Karpas-422 (cell line): ENCODE data around the gene HCRT. TPM values are rescaled to one million over a fixed set of nuclear protein-coding genes. Genes with fewer than 3 reads are reported as not detected.
A peak's percentile ranks its signal among the peaks of the same experiment; 100 is the strongest.
"Not testable (repeated sequence)": the region's sequence is repeated elsewhere in the genome, so short reads cannot be mapped to it uniquely, and the experiment has no call there.

ENCODE experiments used
- DNase-seq: peaks from one replicate; pipeline ENCODE4 v3.0.0-alpha.2; 2015
- H2AFZ ChIP-seq: fragments of 200-600 bp; sonication (generic); 2 replicates; pipeline ENCODE4 v1.6.1; 2014; ENCODE audit warnings: antibody characterized with exemption, low read length, mixed read lengths
- H3K27ac ChIP-seq: fragments of 200-600 bp; sonication (generic); 2 replicates; pipeline ENCODE4 v1.5.1; 2014; ENCODE audit warnings: mild to moderate bottlenecking, low read length, moderate library complexity
- H3K27me3 ChIP-seq: fragments of 200-600 bp; sonication (generic); 2 replicates; pipeline ENCODE4 v1.6.1; 2014; ENCODE audit warnings: low read length, mixed read lengths
- H3K36me3 ChIP-seq: fragments of 200-600 bp; sonication (generic); 2 replicates; pipeline ENCODE4 v1.6.1; 2014; ENCODE audit warnings: low read length, mixed read lengths; ENCODE audit not compliant: insufficient read depth
- H3K4me1 ChIP-seq: fragments of 200-600 bp; sonication (generic); 2 replicates; pipeline ENCODE4 v1.6.1; 2014; ENCODE audit warnings: mild to moderate bottlenecking, low read length, mixed read lengths
- H3K4me2 ChIP-seq: fragments of 200-600 bp; sonication (generic); 2 replicates; pipeline ENCODE4 v1.6.1; 2014; ENCODE audit warnings: low read length, low read depth, mild to moderate bottlenecking; ENCODE audit not compliant: poor library complexity, severe bottlenecking
- H3K4me3 ChIP-seq: fragments of 200-600 bp; sonication (generic); 2 replicates; pipeline ENCODE4 v1.5.1; 2014; ENCODE audit warnings: mild to moderate bottlenecking, antibody characterized with exemption, low read length, mixed read lengths
- H3K79me2 ChIP-seq: fragments of 200-600 bp; sonication (generic); 2 replicates; pipeline ENCODE4 v1.6.1; 2014; ENCODE audit warnings: mild to moderate bottlenecking, low read length, mixed read lengths
- H3K9ac ChIP-seq: fragments of 200-600 bp; sonication (generic); 2 replicates; pipeline ENCODE4 v1.6.0; 2014; ENCODE audit warnings: low read length
- H3K9me2 ChIP-seq: fragments of 200-600 bp; sonication (generic), shearing (Covaris generic); replicated peaks from 2 replicates; pipeline ENCODE4 v1.6.0; 2014; ENCODE audit warnings: mild to moderate bottlenecking, low read length, moderate library complexity; ENCODE audit not compliant: insufficient read depth
- H3K9me3 ChIP-seq: fragments of 300-700, 200-600 bp; sonication (generic); 2 replicates; pipeline ENCODE4 v1.6.1; 2014; ENCODE audit warnings: low read length, mixed read lengths
- H4K20me1 ChIP-seq: fragments of 200-600 bp; sonication (generic); 2 replicates; pipeline ENCODE4 v1.6.1; 2014; ENCODE audit warnings: mild to moderate bottlenecking, antibody characterized with exemption, low read length, low read depth; ENCODE audit not compliant: insufficient read depth
- total RNA-seq: library from RNA; depleted of rRNA; stranded (reverse); fragments of >200 nt; shearing (Covaris generic); gene quantifications from 2 replicates; pipeline ENCODE4 v1.2.3, GENCODE V29; 2014; ENCODE audit warnings: low replicate concordance

The HCRT gene
- total RNA-seq, 1 experiment from 2014 or later: not detected

DNA sequence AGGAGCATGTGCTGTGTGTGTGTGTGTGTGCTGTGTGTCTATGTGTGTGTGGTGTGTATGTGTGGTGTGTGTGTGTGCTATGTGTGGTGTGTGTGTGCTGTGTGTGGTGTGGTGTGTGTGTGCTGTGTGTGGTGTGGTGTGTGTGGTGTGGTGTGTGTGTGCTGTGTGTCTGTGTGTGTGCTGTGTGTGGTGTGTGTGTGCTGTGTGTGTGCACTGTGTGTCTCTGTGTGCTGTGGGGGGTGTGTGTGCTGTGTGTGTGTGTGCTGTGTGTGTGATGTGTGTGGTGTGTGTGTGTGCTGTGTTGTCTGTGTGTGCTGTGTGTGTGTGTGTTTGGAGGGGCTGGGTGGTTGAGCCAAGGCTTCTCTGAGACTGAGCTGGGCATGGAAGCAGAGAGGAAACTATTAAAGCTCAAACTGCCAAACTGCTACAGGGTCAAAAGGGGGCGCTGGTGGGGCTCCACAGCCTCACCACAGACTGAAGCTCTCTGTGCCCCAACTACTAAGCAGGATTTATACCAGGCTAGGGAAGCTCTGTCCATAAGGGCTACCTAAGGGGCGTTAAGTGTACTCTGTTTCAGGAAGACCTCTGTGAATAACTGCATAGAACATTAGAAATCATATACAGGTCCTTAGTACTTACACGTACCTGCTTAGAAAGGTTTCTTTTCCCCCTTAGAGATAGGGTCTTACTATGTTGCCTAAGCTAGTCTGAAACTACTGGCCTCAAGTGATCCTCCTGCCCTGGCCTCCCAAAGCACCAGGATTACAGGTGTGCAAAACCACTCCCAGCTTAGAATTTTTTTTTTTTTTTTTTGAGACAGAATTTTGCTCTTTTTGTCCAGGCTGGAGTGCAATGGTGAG lies 36.9 kb upstream of the HCRT start:
- Histone ChIP-seq H3K9ac (no peak overlapping the region), H3K9me3 (no peaks in the 10 kb centered on the region), H2AFZ (no peak overlapping the region), H3K27me3 (no peaks in the 10 kb centered on the region), H4K20me1 (no peaks in the 10 kb centered on the region), H3K9me2 (no peaks in the 10 kb centered on the region), H3K27ac (no peak overlapping the region), H3K4me1 (peaks cover under 1% of the 10 kb centered on the region), H3K36me3 (peaks cover 20% of the 10 kb centered on the region), H3K79me2 (peaks cover 6% of the 10 kb centered on the region), H3K4me2 (no peak overlapping the region), H3K4me3 (no peak overlapping the region)
- peak; percentile 87 for DNase-seq

DNA sequence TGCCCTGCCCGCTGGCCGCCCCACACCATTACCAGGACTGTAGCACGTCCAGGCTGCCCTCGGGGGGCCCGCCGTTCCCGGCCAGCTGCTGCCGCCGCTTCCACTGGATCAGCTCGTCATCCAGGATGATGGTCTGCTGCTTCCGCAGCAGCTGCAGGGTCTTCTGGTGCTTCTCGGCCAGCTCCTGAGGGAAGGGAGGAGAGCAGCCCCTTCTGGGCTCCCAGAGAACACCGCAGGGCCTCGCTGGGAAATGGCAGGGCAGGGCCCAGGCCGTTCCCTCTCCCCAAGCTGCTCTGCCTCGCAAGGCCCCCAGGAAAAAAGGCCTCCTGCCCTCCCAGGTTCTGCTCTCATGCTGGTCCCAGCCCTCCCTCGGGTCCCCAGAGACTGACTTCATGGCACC lies 34.0 kb upstream of the HCRT start:
- not testable (repeated sequence) for H3K4me2 ChIP-seq, H2AFZ ChIP-seq, H3K9me2 ChIP-seq, H3K9me3 ChIP-seq, H3K9ac ChIP-seq, H3K79me2 ChIP-seq, H3K4me1 ChIP-seq, H3K4me3 ChIP-seq, H3K27ac ChIP-seq, DNase-seq, H4K20me1 ChIP-seq, H3K27me3 ChIP-seq
- peaks cover 36% of the 10 kb centered on the region for H3K36me3 ChIP-seq

DNA sequence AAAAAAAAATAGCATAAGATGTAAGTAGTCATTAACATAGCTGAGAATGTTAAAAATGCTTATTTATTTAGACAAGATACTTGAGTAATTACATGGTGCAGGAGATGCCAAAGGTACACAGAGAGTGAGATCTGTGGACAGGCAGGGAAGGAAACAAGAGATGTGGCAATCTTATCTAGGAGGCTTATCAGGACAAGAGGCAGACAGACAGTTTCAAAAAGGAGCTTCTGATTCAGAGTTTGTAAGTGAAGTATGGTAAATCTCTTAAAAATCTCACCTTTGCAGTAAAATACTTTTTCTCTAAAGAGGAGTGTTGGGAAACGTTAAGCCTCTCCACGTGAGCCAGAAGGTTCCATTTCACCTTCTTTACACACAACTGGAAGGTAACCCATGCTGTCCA lies 28.9 kb upstream of the HCRT start:
- no peak overlapping the region for H3K27ac ChIP-seq
- no peaks in the 10 kb centered on the region for H3K9me3 ChIP-seq
- no peaks in the 10 kb centered on the region for H3K27me3 ChIP-seq
- no peak overlapping the region for H3K9ac ChIP-seq
- no peaks in the 10 kb centered on the region for H3K9me2 ChIP-seq
- no peak overlapping the region for H2AFZ ChIP-seq
- H4K20me1 ChIP-seq: no peaks in the 10 kb centered on the region
- no peaks in the 10 kb centered on the region for H3K79me2 ChIP-seq
- no peak overlapping the region for H3K4me2 ChIP-seq
- H3K36me3 ChIP-seq: peaks cover 47% of the 10 kb centered on the region
- no peak overlapping the region for H3K4me3 ChIP-seq
- no peaks in the 10 kb centered on the region for H3K4me1 ChIP-seq
- DNase-seq: no peak

DNA sequence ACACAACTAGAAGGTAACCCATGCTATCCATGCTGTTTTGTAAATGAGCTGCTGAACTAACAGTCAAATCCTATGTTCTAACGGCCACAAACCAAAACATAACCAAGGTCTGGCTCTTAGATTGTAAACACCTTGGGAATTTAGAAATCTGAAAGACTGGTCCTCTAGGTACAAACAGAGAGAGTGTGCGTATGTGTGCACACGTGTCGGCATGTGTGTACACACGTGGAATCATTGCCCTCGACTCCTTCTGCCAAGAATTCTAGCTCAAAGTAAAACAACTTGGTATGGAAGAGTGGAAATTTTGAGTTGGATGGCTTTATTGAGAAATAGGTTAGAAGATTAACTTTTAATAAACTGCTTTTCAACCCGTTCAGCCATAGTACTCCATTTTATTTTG lies 27.1 kb upstream of the HCRT start:
- Histone ChIP-seq H3K9me2 (no peaks in the 10 kb centered on the region), H3K4me3 (no peak overlapping the region), H4K20me1 (no peaks in the 10 kb centered on the region), H3K4me1 (no peaks in the 10 kb centered on the region), H3K27me3 (no peaks in the 10 kb centered on the region), H3K36me3 (peaks cover 46% of the 10 kb centered on the region), H3K9ac (no peak overlapping the region), H3K4me2 (no peak overlapping the region), H3K79me2 (no peaks in the 10 kb centered on the region), H3K9me3 (no peaks in the 10 kb centered on the region), H3K27ac (no peak overlapping the region), H2AFZ (no peak overlapping the region)
- no peak for DNase-seq

DNA sequence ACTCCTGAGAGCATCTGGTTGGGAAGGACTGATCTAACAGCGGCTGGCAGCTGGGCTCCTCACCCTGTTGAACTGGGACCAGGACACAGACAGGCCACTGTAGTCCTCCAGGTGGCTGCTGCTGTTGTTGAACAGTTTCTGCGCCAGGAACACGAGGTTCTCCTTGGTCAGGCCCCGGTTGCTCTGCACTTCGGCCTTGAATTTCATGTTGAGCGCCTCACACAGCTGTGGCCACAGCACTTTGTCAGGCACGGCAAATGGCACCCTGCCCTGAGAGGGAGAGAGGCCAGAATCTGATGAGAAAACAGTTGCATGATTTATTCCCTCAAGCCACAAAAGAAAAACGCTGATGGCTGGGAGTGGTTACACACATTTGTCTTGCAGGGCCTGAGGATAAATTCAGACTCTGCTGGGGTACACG lies 26.7 kb upstream of the HCRT start:
- H4K20me1 ChIP-seq, H3K27me3 ChIP-seq, H3K9me3 ChIP-seq, DNase-seq, H3K9ac ChIP-seq, H3K27ac ChIP-seq, H3K79me2 ChIP-seq, H2AFZ ChIP-seq, H3K4me1 ChIP-seq, H3K4me2 ChIP-seq, H3K4me3 ChIP-seq, H3K9me2 ChIP-seq: not testable (repeated sequence)
- H3K36me3 ChIP-seq: peaks cover 45% of the 10 kb centered on the region

DNA sequence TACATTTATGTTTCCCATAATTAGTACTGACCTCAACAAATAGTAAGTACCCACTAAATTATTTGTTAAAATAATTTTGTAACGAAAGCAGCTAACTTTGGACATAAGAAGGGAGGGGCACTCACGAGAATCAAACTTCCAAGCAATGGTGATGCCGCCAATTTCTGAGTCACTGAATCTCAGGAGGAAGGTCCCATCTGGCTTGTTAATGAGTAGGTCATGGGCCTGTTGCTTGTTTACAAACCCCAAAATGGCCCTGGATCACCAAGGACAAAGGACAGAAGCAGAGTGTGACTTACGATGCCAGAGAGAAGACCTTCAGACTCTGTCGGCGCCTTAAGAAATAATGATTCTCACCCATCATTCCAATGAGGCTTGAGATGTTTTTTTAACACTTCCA lies 24.8 kb upstream of the HCRT start:
- Histone ChIP-seq H3K27ac (no peak overlapping the region), H3K9me2 (no peaks in the 10 kb centered on the region), H3K79me2 (no peaks in the 10 kb centered on the region), H3K4me1 (no peaks in the 10 kb centered on the region), H3K9me3 (no peaks in the 10 kb centered on the region), H3K9ac (no peak overlapping the region), H3K4me3 (no peak overlapping the region), H2AFZ (no peak overlapping the region), H3K27me3 (no peaks in the 10 kb centered on the region), H3K4me2 (no peak overlapping the region), H4K20me1 (no peaks in the 10 kb centered on the region), H3K36me3 (peaks cover 46% of the 10 kb centered on the region)
- no peak for DNase-seq

DNA sequence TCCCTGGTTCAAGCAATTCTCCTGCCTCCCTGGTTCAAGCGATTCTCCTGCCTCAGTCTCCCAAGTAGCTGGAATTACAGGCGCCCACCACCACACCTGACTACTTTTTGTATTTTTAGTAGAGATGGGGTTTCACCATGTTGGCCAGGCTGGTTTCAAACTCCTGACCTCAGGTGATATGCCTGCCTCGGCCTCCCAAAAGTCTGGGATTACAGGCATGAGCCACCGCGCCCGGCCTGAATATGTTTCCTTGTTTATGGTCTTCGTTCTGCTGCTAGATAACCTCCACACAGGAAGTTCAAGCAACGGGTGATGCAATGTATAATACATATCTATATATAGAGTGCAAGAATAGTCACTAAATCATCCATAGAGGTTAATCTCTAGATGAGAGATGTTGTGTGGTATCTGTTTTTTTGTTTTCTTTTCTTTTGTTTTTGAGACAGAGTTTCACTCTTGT lies 20.9 kb upstream of the HCRT start:
- not testable (repeated sequence) for H3K4me2 ChIP-seq, H3K9me2 ChIP-seq, H3K4me3 ChIP-seq, H3K27me3 ChIP-seq, H3K9me3 ChIP-seq, H4K20me1 ChIP-seq, H3K4me1 ChIP-seq, H3K79me2 ChIP-seq, H3K27ac ChIP-seq, H3K9ac ChIP-seq, H2AFZ ChIP-seq
- peak; percentile 39 for DNase-seq
- peaks cover 46% of the 10 kb centered on the region for H3K36me3 ChIP-seq

DNA sequence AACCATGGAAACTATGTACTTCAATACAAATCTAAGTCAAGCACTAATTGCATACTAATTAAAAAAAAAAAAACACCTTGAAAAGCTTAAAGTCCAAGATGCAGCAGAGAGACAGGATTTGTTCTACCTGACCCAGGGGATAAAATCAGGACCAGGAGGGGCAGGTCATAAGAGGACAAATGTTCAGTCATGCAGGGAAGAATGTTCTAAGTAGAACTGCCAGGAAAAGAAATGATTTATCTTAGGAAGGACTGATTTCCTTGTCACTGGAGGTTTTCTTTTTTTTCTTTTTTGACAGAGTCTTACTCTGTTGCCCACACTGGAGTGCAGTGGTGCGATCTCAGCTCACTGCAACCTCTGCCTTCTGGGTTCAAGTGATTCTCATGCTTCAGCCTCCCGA lies 18.1 kb upstream of the HCRT start:
- H3K27ac ChIP-seq: no peak overlapping the region
- H2AFZ ChIP-seq: no peak overlapping the region
- H3K4me1 ChIP-seq: no peaks in the 10 kb centered on the region
- H3K79me2 ChIP-seq: no peaks in the 10 kb centered on the region
- H3K9me2 ChIP-seq: no peaks in the 10 kb centered on the region
- DNase-seq: peak; percentile 11
- H3K36me3 ChIP-seq: peaks cover 41% of the 10 kb centered on the region; the same call in 1 of the 2 replicates
- no peak overlapping the region for H3K9ac ChIP-seq
- H4K20me1 ChIP-seq: no peaks in the 10 kb centered on the region
- no peaks in the 10 kb centered on the region for H3K27me3 ChIP-seq
- no peak overlapping the region for H3K4me3 ChIP-seq
- no peak overlapping the region for H3K4me2 ChIP-seq
- H3K9me3 ChIP-seq: no peaks in the 10 kb centered on the region
